Activated T-cell treated with anti-CD3 and anti-CD28 coated beads, Interleukin-2, amount 50 U/mL, for 24 hours (primary cell): Measurements from ENCODE around the gene CNIH4.

Experiments
- DNase-seq: peaks from one replicate; pipeline ENCODE4 v3.0.0-alpha.2; 2020
- H3K27ac Mint-ChIP-seq: 2 replicates; pipeline ENCODE4 v1.8.0; 2020; ENCODE audit warnings: mild to moderate bottlenecking, mixed read lengths
- H3K27me3 Mint-ChIP-seq: 2 replicates; pipeline ENCODE4 v1.8.0; 2020; ENCODE audit warnings: mixed read lengths
- H3K36me3 Mint-ChIP-seq: 2 replicates; pipeline ENCODE4 v1.8.0; 2020; ENCODE audit warnings: low read depth, mixed read lengths
- H3K4me1 Mint-ChIP-seq: 2 replicates; pipeline ENCODE4 v1.8.0; 2020; ENCODE audit warnings: low read depth, mixed read lengths
- H3K4me3 Mint-ChIP-seq: 2 replicates; pipeline ENCODE4 v1.8.0; 2020; ENCODE audit warnings: mild to moderate bottlenecking, moderate library complexity, mixed read lengths
- H3K9me3 Mint-ChIP-seq: 2 replicates; pipeline ENCODE4 v1.8.0; 2020; ENCODE audit warnings: mixed read lengths

The CNIH4 gene

GRCh38 chr1:224373008-224373590, 16.4 kb downstream of the CNIH4 start:
- Mint-ChIP-seq H3K27me3 (no peaks in the 10 kb centered on the region), H3K9me3 (no peaks in the 10 kb centered on the region), H3K4me1 (peaks cover 85% of the 10 kb centered on the region), H3K4me3 (no peak overlapping the region), H3K36me3 (peaks cover 95% of the 10 kb centered on the region), H3K27ac (peak overlapping the region; percentile 90)
- DNase-seq: no peak

DNA sequence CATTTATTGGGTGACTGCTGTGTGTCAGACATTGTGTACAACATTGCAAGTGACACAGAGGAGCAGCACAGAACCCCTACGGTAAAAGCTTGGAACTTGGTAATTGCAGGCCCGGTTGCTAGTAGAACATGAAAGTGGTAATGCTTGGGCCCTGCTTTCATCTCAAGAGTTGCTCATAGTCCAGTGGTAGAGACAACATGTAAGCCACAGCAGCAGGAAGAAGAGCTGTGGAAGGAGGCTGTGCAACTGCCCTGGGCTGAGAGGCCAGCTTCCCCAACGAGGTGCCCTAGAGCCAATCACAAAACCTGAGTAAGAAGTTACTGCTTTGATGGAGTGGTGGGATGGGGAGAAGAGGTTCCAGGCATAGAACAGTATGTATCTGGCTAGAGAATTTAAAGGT, 18.4 kb downstream of the CNIH4 start:
- peaks cover 87% of the 10 kb centered on the region for H3K4me1 Mint-ChIP-seq
- H3K36me3 Mint-ChIP-seq: peaks cover 93% of the 10 kb centered on the region
- peak overlapping the region; percentile 31 for H3K27ac Mint-ChIP-seq
- DNase-seq: no peak
- H3K4me3 Mint-ChIP-seq: no peak overlapping the region
- no peaks in the 10 kb centered on the region for H3K9me3 Mint-ChIP-seq
- H3K27me3 Mint-ChIP-seq: no peaks in the 10 kb centered on the region

DNA sequence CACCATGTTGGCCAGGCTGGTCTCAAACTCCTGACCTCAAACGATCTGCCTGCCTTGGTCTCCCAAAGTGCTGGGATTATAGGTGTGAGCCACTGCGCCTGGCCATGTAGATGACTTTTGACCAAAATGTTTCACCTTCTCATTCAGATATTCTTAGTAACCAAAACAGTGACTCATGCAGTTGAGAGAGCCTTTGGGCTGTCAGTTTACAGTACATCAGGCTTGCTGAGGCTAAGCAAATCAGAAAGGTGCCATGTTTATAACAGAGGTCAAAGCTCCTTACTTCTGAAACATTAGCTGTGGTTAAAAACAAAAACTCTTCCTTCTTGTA, 21.0 kb downstream of the CNIH4 start:
- Mint-ChIP-seq H3K4me1 (peaks cover 95% of the 10 kb centered on the region), H3K27ac (peak overlapping the region; percentile 87), H3K27me3 (no peaks in the 10 kb centered on the region), H3K36me3 (peaks cover 79% of the 10 kb centered on the region), H3K4me3 (no peak overlapping the region), H3K9me3 (no peaks in the 10 kb centered on the region)
- no peak for DNase-seq

DNA sequence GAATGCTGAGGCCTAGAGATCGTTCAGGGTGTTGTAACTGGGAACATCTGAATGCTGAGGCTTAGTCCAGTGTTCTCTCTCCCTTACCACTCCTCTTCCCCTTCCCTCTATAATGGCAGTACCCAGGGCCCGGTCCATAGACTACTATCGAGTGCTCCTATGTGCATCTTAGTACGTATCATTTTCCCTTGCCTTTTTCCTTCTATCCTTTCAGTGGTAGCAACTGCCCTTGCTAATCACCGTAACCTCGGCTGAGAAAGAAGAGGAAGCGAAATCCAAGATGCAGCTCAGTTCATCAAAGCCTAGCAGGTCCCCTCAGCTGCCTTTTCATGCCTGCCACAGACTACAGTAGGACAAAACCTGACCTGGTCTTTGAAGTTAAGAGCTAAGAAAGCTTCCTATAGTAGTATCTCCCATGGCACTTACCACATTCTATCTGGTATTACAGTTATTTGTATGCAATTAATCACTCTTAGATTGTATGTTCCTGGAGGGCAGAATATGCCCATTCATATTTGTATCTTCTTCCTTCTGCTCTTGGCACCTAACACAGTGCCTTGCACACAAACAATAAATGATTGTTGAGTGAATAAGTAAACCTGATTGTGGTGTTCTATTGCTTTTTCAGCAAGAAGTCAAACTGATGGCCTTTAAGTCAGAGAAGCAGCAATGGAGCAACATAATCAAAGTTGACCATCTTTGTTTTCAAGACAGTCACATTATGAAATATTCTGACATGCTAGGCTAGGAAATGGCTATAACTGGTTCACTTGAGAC, 22.4 kb downstream of the CNIH4 start:
- Mint-ChIP-seq H3K9me3 (no peaks in the 10 kb centered on the region), H3K36me3 (peaks cover 72% of the 10 kb centered on the region), H3K27ac (peak overlapping the region; percentile 95), H3K4me3 (peak overlapping the region; percentile 53), H3K4me1 (peaks cover 91% of the 10 kb centered on the region), H3K27me3 (no peaks in the 10 kb centered on the region)
- DNase-seq: no peak

DNA sequence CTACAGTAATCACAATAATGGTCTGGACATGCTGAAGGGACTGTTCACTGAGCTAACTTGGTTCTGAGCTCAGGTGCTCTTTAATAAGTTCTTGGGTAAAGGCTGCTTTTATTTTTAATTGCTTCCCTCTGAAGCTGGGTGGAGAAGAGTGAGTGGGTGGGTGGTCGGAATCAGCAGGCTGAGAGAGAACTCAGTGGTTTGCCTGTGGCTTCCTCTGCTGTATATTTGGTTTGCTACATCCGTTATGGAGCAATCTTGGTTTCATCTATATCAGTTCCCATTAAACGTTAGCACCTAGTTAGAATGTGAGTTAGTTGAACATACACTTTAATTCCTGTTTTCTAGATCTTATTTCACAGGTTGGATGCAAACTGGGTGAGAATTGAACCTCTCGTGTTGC, 23.3 kb downstream of the CNIH4 start:
- Mint-ChIP-seq H3K4me1 (peaks cover 84% of the 10 kb centered on the region), H3K9me3 (no peaks in the 10 kb centered on the region), H3K27ac (peak overlapping the region; percentile 95), H3K36me3 (peaks cover 71% of the 10 kb centered on the region), H3K4me3 (peak overlapping the region; percentile 53), H3K27me3 (no peaks in the 10 kb centered on the region)
- DNase-seq: no peak

DNA sequence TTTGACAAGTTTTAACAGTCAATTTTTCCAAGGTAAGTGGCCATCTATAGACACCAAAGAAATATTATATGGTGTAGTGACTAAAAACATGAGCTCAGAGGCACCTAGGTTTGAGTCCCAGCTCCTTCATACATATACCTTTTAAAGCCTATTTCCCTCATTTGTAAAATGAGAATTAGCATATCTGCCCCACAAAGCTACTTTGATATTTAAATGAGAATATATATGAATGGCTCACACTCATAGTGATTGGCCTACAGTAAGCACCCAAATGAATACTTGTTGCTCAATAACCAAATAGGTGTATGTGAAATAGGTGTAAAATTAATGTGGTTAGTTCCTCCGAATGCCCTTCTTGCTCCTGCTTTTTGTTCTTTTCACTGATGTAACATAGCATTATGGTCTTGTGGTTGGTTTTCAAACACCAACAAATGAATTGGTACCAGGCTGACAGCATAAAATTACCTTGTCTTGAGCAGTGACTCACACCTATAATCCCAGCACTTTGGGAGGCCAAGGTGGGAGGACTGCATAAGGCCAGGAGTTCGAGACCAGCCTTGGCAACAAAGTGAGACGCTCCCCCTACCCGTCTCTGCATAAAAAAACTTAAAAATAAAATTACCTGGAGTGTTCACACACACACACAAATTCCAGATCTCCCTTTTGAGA, 25.3 kb downstream of the CNIH4 start:
- H3K4me3 Mint-ChIP-seq: peak overlapping the region; percentile 47
- H3K36me3 Mint-ChIP-seq: peaks cover 71% of the 10 kb centered on the region
- peaks cover 80% of the 10 kb centered on the region for H3K4me1 Mint-ChIP-seq

DNA sequence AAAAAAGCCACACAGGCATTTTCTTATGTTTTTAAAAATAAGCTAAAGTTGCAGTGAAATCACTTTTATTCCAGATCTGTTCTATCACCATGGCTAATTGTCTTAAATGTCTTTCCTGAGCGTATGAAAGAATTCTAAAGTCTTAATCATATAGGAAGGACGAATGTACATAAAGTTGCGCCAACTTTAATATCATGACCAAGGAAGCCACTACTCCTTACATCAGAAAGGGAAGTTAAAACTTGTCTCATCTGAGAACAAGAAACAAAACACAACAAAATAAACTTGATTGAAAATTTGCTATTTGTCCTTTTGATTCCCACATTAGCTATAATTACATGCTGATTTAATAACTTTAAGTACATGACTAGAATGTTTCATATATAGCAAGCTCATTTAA, 26.5 kb downstream of the CNIH4 start:
- Mint-ChIP-seq H3K9me3 (no peaks in the 10 kb centered on the region), H3K4me3 (no peak overlapping the region), H3K36me3 (peaks cover 71% of the 10 kb centered on the region), H3K27me3 (no peaks in the 10 kb centered on the region), H3K4me1 (peaks cover 80% of the 10 kb centered on the region), H3K27ac (no peak overlapping the region)
- no peak for DNase-seq

More for the DNA sequence above, 25.3 kb downstream of the CNIH4 start:
- no peak for DNase-seq
- Mint-ChIP-seq H3K27me3 (no peaks in the 10 kb centered on the region), H3K27ac (peak overlapping the region; percentile 95), H3K9me3 (no peaks in the 10 kb centered on the region)

DNA sequence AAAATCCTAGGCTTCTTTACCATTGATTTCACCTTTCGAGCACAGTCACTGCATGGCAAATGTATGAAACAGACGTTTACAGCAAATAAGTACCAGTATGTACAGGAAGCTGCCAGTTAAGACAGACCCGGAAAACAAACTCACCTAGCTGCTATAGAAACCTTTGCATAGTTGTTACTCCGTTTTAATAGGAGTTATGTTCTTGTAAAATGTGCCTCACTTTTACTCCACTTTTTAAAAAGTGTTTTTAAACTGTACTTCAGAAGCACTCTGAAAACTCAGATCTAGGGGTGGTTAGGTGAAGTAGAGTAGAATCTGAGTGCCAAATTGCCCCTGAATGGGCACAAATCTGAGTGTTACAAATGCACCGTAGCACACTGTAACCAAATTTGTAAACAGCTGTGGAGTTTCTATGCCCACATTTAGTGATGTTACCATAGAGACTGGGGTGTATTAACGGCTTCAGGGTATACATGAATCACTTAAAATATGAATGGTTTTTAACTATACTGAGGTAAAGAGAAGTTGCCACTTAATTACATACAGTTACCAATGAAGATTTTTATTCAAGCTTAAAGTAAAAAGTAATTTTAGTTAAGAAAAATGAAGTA, 30.7 kb downstream of the CNIH4 start:
- no peak overlapping the region for H3K4me3 Mint-ChIP-seq
- DNase-seq: no peak
- H3K4me1 Mint-ChIP-seq: peaks cover 59% of the 10 kb centered on the region
- H3K27ac Mint-ChIP-seq: peak overlapping the region; percentile 16
- no peaks in the 10 kb centered on the region for H3K27me3 Mint-ChIP-seq
- H3K36me3 Mint-ChIP-seq: peaks cover 88% of the 10 kb centered on the region
- no peaks in the 10 kb centered on the region for H3K9me3 Mint-ChIP-seq

- H3K27me3 Mint-ChIP-seq: no peaks in the 10 kb centered on the region
- H3K27ac Mint-ChIP-seq: peak overlapping the region; percentile 48
- peaks cover 59% of the 10 kb centered on the region for H3K4me1 Mint-ChIP-seq
- no peak for DNase-seq
- H3K36me3 Mint-ChIP-seq: peaks cover 91% of the 10 kb centered on the region
- H3K4me3 Mint-ChIP-seq: no peak overlapping the region
- no peaks in the 10 kb centered on the region for H3K9me3 Mint-ChIP-seq
Observed at GRCh38 chr1:224387943-224388342, 31.3 kb downstream of the CNIH4 start.

- H3K27me3 Mint-ChIP-seq: no peaks in the 10 kb centered on the region
- H3K4me1 Mint-ChIP-seq: peaks cover 61% of the 10 kb centered on the region
- H3K27ac Mint-ChIP-seq: no peak overlapping the region
- no peaks in the 10 kb centered on the region for H3K9me3 Mint-ChIP-seq
- peaks cover 96% of the 10 kb centered on the region for H3K36me3 Mint-ChIP-seq
- no peak for DNase-seq
- H3K4me3 Mint-ChIP-seq: no peak overlapping the region
Observed at GRCh38 chr1:224390517-224390916, 33.8 kb downstream of the CNIH4 start.

GRCh38 chr1:224392411-224393249, 36.0 kb downstream of the CNIH4 start:
- peaks cover 50% of the 10 kb centered on the region for H3K4me1 Mint-ChIP-seq
- no peak overlapping the region for H3K4me3 Mint-ChIP-seq
- H3K9me3 Mint-ChIP-seq: no peaks in the 10 kb centered on the region
- peak overlapping the region; percentile 82 for H3K27ac Mint-ChIP-seq
- H3K27me3 Mint-ChIP-seq: no peaks in the 10 kb centered on the region
- H3K36me3 Mint-ChIP-seq: peaks cover 96% of the 10 kb centered on the region
- DNase-seq: no peak

- H3K27ac Mint-ChIP-seq: peak overlapping the region; percentile 82
- H3K27me3 Mint-ChIP-seq: no peaks in the 10 kb centered on the region
- no peaks in the 10 kb centered on the region for H3K9me3 Mint-ChIP-seq
- no peak overlapping the region for H3K4me3 Mint-ChIP-seq
- peaks cover 44% of the 10 kb centered on the region for H3K4me1 Mint-ChIP-seq
- H3K36me3 Mint-ChIP-seq: peaks cover 96% of the 10 kb centered on the region
- DNase-seq: no peak
Observed at GRCh38 chr1:224393294-224393693, 36.6 kb downstream of the CNIH4 start.

GRCh38 chr1:224399887-224400286, 43.2 kb downstream of the CNIH4 start:
- peaks cover 92% of the 10 kb centered on the region for H3K36me3 Mint-ChIP-seq
- H3K9me3 Mint-ChIP-seq: no peaks in the 10 kb centered on the region
- DNase-seq: no peak
- no peak overlapping the region for H3K4me3 Mint-ChIP-seq
- H3K4me1 Mint-ChIP-seq: peaks cover 35% of the 10 kb centered on the region
- H3K27ac Mint-ChIP-seq: no peak overlapping the region
- no peaks in the 10 kb centered on the region for H3K27me3 Mint-ChIP-seq

- no peaks in the 10 kb centered on the region for H3K27me3 Mint-ChIP-seq
- peak overlapping the region; percentile 32 for H3K27ac Mint-ChIP-seq
- H3K36me3 Mint-ChIP-seq: peaks cover 89% of the 10 kb centered on the region
- H3K4me1 Mint-ChIP-seq: peaks cover 45% of the 10 kb centered on the region
- no peak for DNase-seq
- no peaks in the 10 kb centered on the region for H3K9me3 Mint-ChIP-seq
- no peak overlapping the region for H3K4me3 Mint-ChIP-seq
Observed at GRCh38 chr1:224402472-224403036, 45.9 kb downstream of the CNIH4 start.
